GM13977 (cell line): ENCODE measurements around the gene SLC29A1.

Source experiments
- DNase-seq: peaks from one replicate; pipeline ENCODE4 v3.0.0; 2012; ENCODE audit warnings: low spot score
- in situ Hi-C: fragments of 300-500 bp; cut with MboI; formaldehyde crosslinking; loops from one replicate; pipeline ENCODE4 v1.12.0; 2022; ENCODE audit warnings: low sequenced_read_pairs, low pct_unique_long_range_greater_than_20kb, mixed read lengths, inconsistent platforms; ENCODE audit not compliant: unreplicated experiment
- TF ChIP-seq, protein P1 (sequence below): IDR thresholded peaks from 2 replicates; pipeline ENCODE4 v1.5.1; 2012; ENCODE audit warnings: mild to moderate bottlenecking, control low read depth; ENCODE audit not compliant: insufficient read depth; ENCODE audit errors: extremely low read depth, missing control alignments

The SLC29A1 gene

DNA sequence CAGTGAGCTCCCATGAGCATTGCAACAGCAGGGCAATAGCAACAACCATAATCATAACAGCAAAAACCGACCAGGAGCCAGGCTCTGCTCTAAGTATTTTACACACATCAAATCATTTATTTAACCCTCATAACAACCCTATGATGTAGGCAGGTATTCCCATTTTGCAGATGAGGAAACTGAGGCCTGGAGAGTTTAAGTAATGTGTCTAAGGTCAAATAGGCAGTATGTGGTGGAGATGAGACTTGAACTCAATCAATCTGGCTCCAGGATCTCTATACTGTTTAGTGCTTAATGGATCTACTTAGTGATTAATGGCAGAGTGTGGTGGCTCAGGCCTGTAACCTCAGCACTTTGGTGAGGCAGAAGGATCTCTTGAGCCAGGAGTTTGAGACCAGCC lies 50.2 kb downstream of the SLC29A1 start:
- TF ChIP-seq, protein P1, sequence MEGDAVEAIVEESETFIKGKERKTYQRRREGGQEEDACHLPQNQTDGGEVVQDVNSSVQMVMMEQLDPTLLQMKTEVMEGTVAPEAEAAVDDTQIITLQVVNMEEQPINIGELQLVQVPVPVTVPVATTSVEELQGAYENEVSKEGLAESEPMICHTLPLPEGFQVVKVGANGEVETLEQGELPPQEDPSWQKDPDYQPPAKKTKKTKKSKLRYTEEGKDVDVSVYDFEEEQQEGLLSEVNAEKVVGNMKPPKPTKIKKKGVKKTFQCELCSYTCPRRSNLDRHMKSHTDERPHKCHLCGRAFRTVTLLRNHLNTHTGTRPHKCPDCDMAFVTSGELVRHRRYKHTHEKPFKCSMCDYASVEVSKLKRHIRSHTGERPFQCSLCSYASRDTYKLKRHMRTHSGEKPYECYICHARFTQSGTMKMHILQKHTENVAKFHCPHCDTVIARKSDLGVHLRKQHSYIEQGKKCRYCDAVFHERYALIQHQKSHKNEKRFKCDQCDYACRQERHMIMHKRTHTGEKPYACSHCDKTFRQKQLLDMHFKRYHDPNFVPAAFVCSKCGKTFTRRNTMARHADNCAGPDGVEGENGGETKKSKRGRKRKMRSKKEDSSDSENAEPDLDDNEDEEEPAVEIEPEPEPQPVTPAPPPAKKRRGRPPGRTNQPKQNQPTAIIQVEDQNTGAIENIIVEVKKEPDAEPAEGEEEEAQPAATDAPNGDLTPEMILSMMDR: no peak

DNA sequence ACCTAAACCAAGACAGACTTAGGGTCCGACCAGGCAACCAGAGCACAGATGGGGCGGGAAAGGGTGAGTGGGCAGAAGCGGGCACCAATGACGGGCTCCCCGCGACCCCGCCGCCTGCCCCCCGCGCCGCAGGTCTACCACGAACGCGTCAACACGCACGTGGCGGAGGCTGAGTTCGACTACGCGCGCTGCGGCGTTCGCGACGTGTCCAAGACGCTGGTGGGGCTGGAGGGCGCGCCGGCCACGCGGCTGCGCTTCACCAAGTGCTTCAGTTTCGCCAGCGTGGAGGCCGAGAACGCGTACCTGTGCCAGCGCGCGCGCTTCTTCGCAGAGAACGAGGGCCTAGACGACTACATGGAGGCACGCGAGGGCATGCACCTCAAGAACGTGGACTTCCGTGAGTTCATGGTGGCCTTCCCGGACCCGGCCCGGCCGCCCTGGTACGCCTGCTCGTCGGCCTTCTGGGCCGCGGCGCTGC lies 51.9 kb downstream of the SLC29A1 start:
- DNase-seq: no peak
- TF ChIP-seq, protein P1: no peak
- in situ Hi-C loops: no loop called here

More for the DNA sequence above, 50.2 kb downstream of the SLC29A1 start:
- no peak for DNase-seq
- in situ Hi-C loops: no loop called here

- in situ Hi-C loops: no loop called here
- no peak for DNase-seq
- TF ChIP-seq, protein P1: no peak
These were observed 52.6 kb downstream of the SLC29A1 start for GRCh38 chr6:44275749-44276648.

- in situ Hi-C loops: no loop called here
- TF ChIP-seq, protein P1: no peak
- no peak for DNase-seq
These were observed 53.6 kb downstream of the SLC29A1 start for GRCh38 chr6:44276667-44277640.

DNA sequence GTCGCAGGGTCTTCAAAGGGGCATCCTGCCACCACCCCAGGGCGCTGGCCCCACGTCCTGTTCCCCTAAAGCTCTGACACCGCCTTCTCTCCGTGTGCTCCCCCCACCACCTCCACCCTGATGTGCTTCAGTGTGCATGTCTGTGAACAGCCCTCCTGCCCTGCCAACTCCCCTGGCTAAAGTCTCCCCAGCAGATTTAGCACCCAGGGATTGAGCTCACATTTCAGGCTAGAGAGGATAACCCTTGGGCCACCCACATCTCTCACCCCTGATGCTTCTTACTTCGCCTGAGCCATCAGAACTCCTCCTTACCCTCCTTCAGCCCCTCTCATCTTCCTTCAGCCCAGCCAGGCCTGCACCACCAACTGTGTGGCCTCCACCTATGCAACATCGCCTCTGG lies 54.4 kb downstream of the SLC29A1 start:
- in situ Hi-C loops: no loop called here
- DNase-seq: no peak
- TF ChIP-seq, protein P1: no peak

GRCh38 chr6:44278315-44278714 lies 54.9 kb downstream of the SLC29A1 start:
- in situ Hi-C loops: no loop called here
- DNase-seq: no peak
- TF ChIP-seq, protein P1: no peak
